Measurements from ENCODE around the gene MAG. TPM values are rescaled to one million over a fixed set of nuclear protein-coding genes. Genes with fewer than 3 reads are reported as not detected.
"Not testable (repeated sequence)": the region's sequence is repeated elsewhere in the genome, so short reads cannot be mapped to it uniquely, and the experiment has no call there.

Gene MAG
- total RNA-seq, 2 experiments from 2014 or later, result 0.19 to 0.77 TPM

GRCh38 chr19:35274323-35274722 is 17.6 kb upstream of the MAG start:
- Mint-ChIP-seq H3K9me3 (no peaks in the 10 kb centered on the region), H3K27me3 (ENCODE audit: low read depth) (no peaks in the 10 kb centered on the region), H3K27ac (no peak overlapping the region), H3K4me3 (no peak overlapping the region), H3K4me1 (ENCODE audit: low read depth) (peaks cover 12% of the 10 kb centered on the region), H3K36me3 (ENCODE audit: low read depth) (peaks cover 20% of the 10 kb centered on the region)
- CTCF ChIA-PET, result interaction anchor here (0.6 to 1.3 kb wide), 2 partner anchors 10 to 63 kb away, joined by 3 to 5 read pairs; no protein-coding TSS in a partner anchor
- intact Hi-C loops (cut with micrococcal nuclease), result no loop called here
- no peak for DNase-seq

GRCh38 chr19:35276706-35277281 is 15.2 kb upstream of the MAG start:
- H3K4me3 Mint-ChIP-seq, result no peak overlapping the region
- CTCF ChIA-PET, result interaction anchor here (1.5 kb wide), 1 partner anchor 135 kb away, joined by 4 read pairs; no protein-coding TSS in a partner anchor
- peaks cover 6% of the 10 kb centered on the region for H3K4me1 Mint-ChIP-seq (ENCODE audit: low read depth)
- H3K9me3 Mint-ChIP-seq, result no peaks in the 10 kb centered on the region
- DNase-seq, result no peak
- no peak overlapping the region for H3K27ac Mint-ChIP-seq
- intact Hi-C loops (cut with micrococcal nuclease), result no loop called here
- peaks cover 12% of the 10 kb centered on the region for H3K36me3 Mint-ChIP-seq (ENCODE audit: low read depth)
- H3K27me3 Mint-ChIP-seq (ENCODE audit: low read depth), result no peaks in the 10 kb centered on the region

GRCh38 chr19:35278578-35279284 is 13.2 kb upstream of the MAG start:
- Mint-ChIP-seq H3K36me3 (ENCODE audit: low read depth) (peaks cover 4% of the 10 kb centered on the region), H3K9me3 (no peaks in the 10 kb centered on the region), H3K27me3 (ENCODE audit: low read depth) (peaks cover 12% of the 10 kb centered on the region), H3K4me1 (ENCODE audit: low read depth) (peaks cover 4% of the 10 kb centered on the region), H3K27ac (no peak overlapping the region), H3K4me3 (no peak overlapping the region)
- CTCF ChIA-PET, result no interaction called here
- intact Hi-C loops (cut with micrococcal nuclease), result no loop called here
- DNase-seq, result no peak

GRCh38 chr19:35279374-35279773 is 12.6 kb upstream of the MAG start:
- Mint-ChIP-seq H3K27ac (no peak overlapping the region), H3K9me3 (no peaks in the 10 kb centered on the region), H3K4me3 (no peak overlapping the region), H3K4me1 (ENCODE audit: low read depth) (peaks cover 4% of the 10 kb centered on the region), H3K36me3 (ENCODE audit: low read depth) (peaks cover 4% of the 10 kb centered on the region), H3K27me3 (ENCODE audit: low read depth) (peaks cover 12% of the 10 kb centered on the region)
- DNase-seq, result no peak
- intact Hi-C loops (cut with micrococcal nuclease), result no loop called here
- CTCF ChIA-PET, result interaction anchor here (0.6 to 0.7 kb wide), 2 partner anchors 339 to 349 kb away, joined by 3 to 4 read pairs; no protein-coding TSS in a partner anchor

- DNase-seq, result no peak
- H3K36me3 Mint-ChIP-seq (ENCODE audit: low read depth), result peaks cover 4% of the 10 kb centered on the region
- peaks cover 4% of the 10 kb centered on the region for H3K4me1 Mint-ChIP-seq (ENCODE audit: low read depth)
- CTCF ChIA-PET, result interaction anchor here (0.6 to 0.7 kb wide), 4 partner anchors 46 to 350 kb away, joined by 3 to 4 read pairs (median 3); no protein-coding TSS in a partner anchor
- H3K27me3 Mint-ChIP-seq (ENCODE audit: low read depth), result peaks cover 16% of the 10 kb centered on the region
- intact Hi-C loops (cut with micrococcal nuclease), result no loop called here
- H3K4me3 Mint-ChIP-seq, result no peak overlapping the region
- no peaks in the 10 kb centered on the region for H3K9me3 Mint-ChIP-seq
- no peak overlapping the region for H3K27ac Mint-ChIP-seq
These were observed 11.8 kb upstream of the MAG start for GRCh38 chr19:35279985-35280821.

GRCh38 chr19:35281303-35281702 is 10.7 kb upstream of the MAG start:
- H3K36me3 Mint-ChIP-seq (ENCODE audit: low read depth), result peaks cover 4% of the 10 kb centered on the region
- H3K9me3 Mint-ChIP-seq, result no peaks in the 10 kb centered on the region
- no peak overlapping the region for H3K4me3 Mint-ChIP-seq
- CTCF ChIA-PET, result no interaction called here
- H3K27me3 Mint-ChIP-seq (ENCODE audit: low read depth), result peaks cover 16% of the 10 kb centered on the region
- intact Hi-C loops (cut with micrococcal nuclease), result no loop called here
- H3K27ac Mint-ChIP-seq, result no peak overlapping the region
- peaks cover 4% of the 10 kb centered on the region for H3K4me1 Mint-ChIP-seq (ENCODE audit: low read depth)
- DNase-seq, result no peak

GRCh38 chr19:35284153-35285094 is 7.5 kb upstream of the MAG start:
- Mint-ChIP-seq H3K9me3 (no peaks in the 10 kb centered on the region), H3K36me3 (ENCODE audit: low read depth) (no peaks in the 10 kb centered on the region), H3K27ac (no peak overlapping the region), H3K4me1 (ENCODE audit: low read depth) (peaks cover 4% of the 10 kb centered on the region), H3K4me3 (no peak overlapping the region), H3K27me3 (ENCODE audit: low read depth) (peaks cover 16% of the 10 kb centered on the region)
- DNase-seq, result no peak
- CTCF ChIA-PET, result interaction anchor here (0.9 to 1.1 kb wide), 2 partner anchors 12 to 68 kb away, joined by 3 read pairs; no protein-coding TSS in a partner anchor
- intact Hi-C loops (cut with micrococcal nuclease), result no loop called here

- H3K4me3 Mint-ChIP-seq, result no peak overlapping the region
- H3K27ac Mint-ChIP-seq, result no peak overlapping the region
- CTCF ChIA-PET, result interaction anchor here (0.9 kb wide), 1 partner anchor 68 kb away, joined by 3 read pairs; no protein-coding TSS in a partner anchor
- no peaks in the 10 kb centered on the region for H3K9me3 Mint-ChIP-seq
- DNase-seq, result no peak
- H3K27me3 Mint-ChIP-seq (ENCODE audit: low read depth), result peaks cover 16% of the 10 kb centered on the region
- H3K4me1 Mint-ChIP-seq (ENCODE audit: low read depth), result peaks cover 4% of the 10 kb centered on the region
- H3K36me3 Mint-ChIP-seq (ENCODE audit: low read depth), result no peaks in the 10 kb centered on the region
- intact Hi-C loops (cut with micrococcal nuclease), result no loop called here
These were observed 6.9 kb upstream of the MAG start for GRCh38 chr19:35285095-35285449.

GRCh38 chr19:35285465-35285864 is 6.5 kb upstream of the MAG start:
- H3K9me3 Mint-ChIP-seq; H3K4me3 Mint-ChIP-seq; H3K27ac Mint-ChIP-seq; intact Hi-C loops (cut with micrococcal nuclease); H3K4me1 Mint-ChIP-seq (ENCODE audit: low read depth); H3K36me3 Mint-ChIP-seq (ENCODE audit: low read depth); DNase-seq: not testable (repeated sequence)
- peaks cover 16% of the 10 kb centered on the region for H3K27me3 Mint-ChIP-seq (ENCODE audit: low read depth)
- CTCF ChIA-PET, result interaction anchor here (0.9 kb wide), 1 partner anchor 67 kb away, joined by 3 read pairs; no protein-coding TSS in a partner anchor

GRCh38 chr19:35286101-35286500 is 5.9 kb upstream of the MAG start:
- H3K27me3 Mint-ChIP-seq (ENCODE audit: low read depth), result peaks cover 16% of the 10 kb centered on the region
- H3K36me3 Mint-ChIP-seq (ENCODE audit: low read depth); H3K4me1 Mint-ChIP-seq (ENCODE audit: low read depth); H3K9me3 Mint-ChIP-seq; H3K27ac Mint-ChIP-seq; CTCF ChIA-PET; H3K4me3 Mint-ChIP-seq; intact Hi-C loops (cut with micrococcal nuclease): not testable (repeated sequence)
- peak; percentile 29 for DNase-seq

GRCh38 chr19:35287713-35288112 is 4.2 kb upstream of the MAG start:
- CTCF ChIA-PET, result no interaction called here
- Mint-ChIP-seq H3K27ac (no peak overlapping the region), H3K36me3 (ENCODE audit: low read depth) (no peaks in the 10 kb centered on the region), H3K4me1 (ENCODE audit: low read depth) (no peaks in the 10 kb centered on the region), H3K9me3 (no peaks in the 10 kb centered on the region), H3K4me3 (no peak overlapping the region), H3K27me3 (ENCODE audit: low read depth) (peaks cover 12% of the 10 kb centered on the region)
- intact Hi-C loops (cut with micrococcal nuclease), result no loop called here
- no peak for DNase-seq

All from activated naive CD4-positive, alpha-beta T cell treated with anti-CD3 and anti-CD28 coated beads for 36 hours (primary cell).